CD8-positive, alpha-beta memory T cell (primary cell): ENCODE measurements around the gene PTGDR2. TPM values are rescaled to one million over a fixed set of nuclear protein-coding genes. Genes with fewer than 3 reads are reported as not detected.

Source experiments
- CTCF ChIA-PET: fragments of 350-600 bp; sonication (Branson Sonifier 250); formaldehyde crosslinking; loops from one replicate; lab custom pipeline; 2021; ENCODE audit warnings: antibody characterized with exemption; lab: Charles Lee
- POLR2A ChIA-PET: fragments of 350-600 bp; sonication (Branson Sonifier 250); formaldehyde crosslinking; loops from one replicate; lab custom pipeline; 2021; ENCODE audit warnings: antibody characterized with exemption; lab: Charles Lee
- DNase-seq, 5 donors: peaks; one replicate each; pipeline versions ENCODE4 v3.0.0 to v3.0.0-alpha.2; 2020 to 2022; ENCODE audit warnings: mixed read lengths in 1 of 5
- H3K27ac ChIP-seq: one replicate; pipeline ENCODE4 v1.7.0; 2013; ENCODE audit warnings: low read depth, mild to moderate bottlenecking, low read length, moderate library complexity
- H3K27me3 ChIP-seq: 2 replicates; pipeline ENCODE4 v1.7.0; 2013; ENCODE audit warnings: low read length, mild to moderate bottlenecking; ENCODE audit not compliant: insufficient read depth, poor library complexity, severe bottlenecking
- H3K36me3 ChIP-seq: 2 replicates; pipeline ENCODE4 v1.7.0; 2013; ENCODE audit warnings: mild to moderate bottlenecking, low read length, moderate library complexity; ENCODE audit not compliant: insufficient read depth
- H3K4me1 ChIP-seq: 2 replicates; pipeline ENCODE4 v1.7.0; 2013; ENCODE audit warnings: mild to moderate bottlenecking, low read length, moderate library complexity; ENCODE audit not compliant: insufficient read depth
- H3K4me3 ChIP-seq: 2 replicates; pipeline ENCODE4 v1.7.0; 2013; ENCODE audit warnings: mild to moderate bottlenecking, low read length
- H3K9me3 ChIP-seq: 2 replicates; pipeline ENCODE4 v1.7.0; 2013; ENCODE audit warnings: mild to moderate bottlenecking, low read length
- H3K27ac Mint-ChIP-seq, 8 donors: one replicate each; pipeline ENCODE4 v1.8.0; 2020 to 2021; ENCODE audit warnings: mixed read lengths in 8 of 8, mild to moderate bottlenecking in 6 of 8, inconsistent platforms in 3 of 8, moderate library complexity in 3 of 8
- H3K27me3 Mint-ChIP-seq, 2 donors: one replicate each; pipeline ENCODE4 v1.8.0; 2020 to 2021; ENCODE audit warnings: mixed read lengths in 2 of 2, mild to moderate bottlenecking in 1 of 2, moderate library complexity in 1 of 2
- H3K36me3 Mint-ChIP-seq, 3 donors: one replicate each; pipeline ENCODE4 v1.8.0; 2020 to 2021; ENCODE audit warnings: mixed read lengths in 3 of 3, inconsistent platforms in 1 of 3, mild to moderate bottlenecking in 1 of 3
- H3K4me1 Mint-ChIP-seq, 3 donors: one replicate each; pipeline ENCODE4 v1.8.0; 2020 to 2021; ENCODE audit warnings: mixed read lengths in 3 of 3, inconsistent platforms in 1 of 3, mild to moderate bottlenecking in 1 of 3
- H3K4me3 Mint-ChIP-seq, 7 donors: one replicate each; pipeline ENCODE4 v1.8.0; 2020 to 2021; ENCODE audit warnings: mixed read lengths in 7 of 7, mild to moderate bottlenecking in 6 of 7, moderate library complexity in 4 of 7, inconsistent platforms in 2 of 7
- H3K9me3 Mint-ChIP-seq, 5 donors: one replicate each; pipeline ENCODE4 v1.8.0; 2020 to 2022; ENCODE audit warnings: mixed read lengths in 5 of 5, mild to moderate bottlenecking in 3 of 5, moderate library complexity in 2 of 5, inconsistent platforms in 1 of 5
- polyA plus RNA-seq: library from polyadenylated mRNA; unstranded; fragments of 300-500 nt; fragmentation: Illumina TruSeq; gene quantifications from one replicate; pipeline ENCODE4 v1.2.3, GENCODE V29; 2021
- total RNA-seq, 2 experiments: library from RNA; stranded (reverse); gene quantifications; one replicate each; pipeline ENCODE4 v1.2.3, GENCODE V29; 2021

The PTGDR2 gene
- total and polyA plus RNA-seq, 3 experiments from 2014 or later: 0.28 to 2.2 (median 0.42) TPM

DNA sequence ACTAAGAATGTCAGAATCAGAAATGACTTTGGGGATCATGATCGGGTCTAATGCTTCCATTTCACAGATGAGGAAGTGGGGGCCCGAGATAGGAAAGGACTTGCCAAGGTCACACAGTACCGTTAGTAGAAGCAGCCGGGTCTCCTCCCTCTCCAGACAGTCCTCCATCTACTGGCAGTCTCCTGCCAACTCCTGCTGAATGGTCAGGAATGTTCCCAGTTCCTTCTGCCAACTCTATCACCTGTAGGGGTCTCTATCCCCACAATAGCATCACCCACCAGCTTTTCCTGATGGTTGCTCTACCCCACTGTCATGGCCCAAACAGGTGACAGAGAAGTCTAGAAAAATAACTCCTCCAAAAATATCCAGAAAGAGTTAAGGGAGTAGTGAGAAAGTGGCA is 37.7 kb downstream of the PTGDR2 start:
- Mint-ChIP-seq H3K27ac (no peak overlapping the region), H3K27me3 (peaks cover 7 to 19% of the 10 kb centered on the region in 2 donors), H3K9me3 (peaks cover 9 to 17% (median 17%) of the 10 kb centered on the region in 5 donors), H3K4me3 (no peak overlapping the region), H3K4me1 (no peaks in the 10 kb centered on the region), H3K36me3 (peaks cover 0 to 13% (median 0%) of the 10 kb centered on the region in 3 donors)
- Histone ChIP-seq H3K4me1 (no peaks in the 10 kb centered on the region), H3K27me3 (no peaks in the 10 kb centered on the region), H3K36me3 (no peaks in the 10 kb centered on the region), H3K9me3 (no peaks in the 10 kb centered on the region), H3K27ac (no peak overlapping the region), H3K4me3 (no peak overlapping the region)
- ChIA-PET POLR2A (no interaction called here), CTCF (no interaction called here)
- no peak for DNase-seq

DNA sequence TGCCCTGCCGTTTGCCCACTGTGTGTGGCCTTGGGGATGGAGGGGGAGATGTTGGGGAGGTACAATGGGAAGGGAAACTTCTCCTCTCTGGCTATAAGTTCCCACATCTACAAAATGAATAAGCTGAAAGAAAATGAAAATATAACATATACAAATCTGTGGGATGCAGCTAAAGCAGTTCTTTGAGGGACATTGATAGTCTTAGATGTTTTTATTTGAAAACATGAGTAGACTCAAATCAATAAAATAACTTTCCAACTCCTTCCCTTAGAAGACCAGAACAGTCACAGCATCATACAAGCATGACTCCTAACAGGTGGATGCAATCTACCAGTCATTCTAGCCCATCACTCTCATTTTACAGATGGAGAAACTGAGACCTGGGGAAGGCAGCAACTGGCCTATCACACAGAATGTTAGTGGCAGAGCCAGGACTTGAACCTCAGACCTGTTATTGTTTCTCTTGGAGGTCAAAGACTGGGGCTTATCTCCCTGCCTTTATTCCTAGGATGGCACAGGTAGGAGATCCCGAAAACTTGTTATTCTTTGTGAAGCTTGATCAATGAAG is 39.1 kb downstream of the PTGDR2 start:
- Histone ChIP-seq H3K27ac (no peak overlapping the region), H3K4me1 (no peaks in the 10 kb centered on the region), H3K36me3 (no peaks in the 10 kb centered on the region), H3K27me3 (no peaks in the 10 kb centered on the region), H3K4me3 (no peak overlapping the region), H3K9me3 (no peaks in the 10 kb centered on the region)
- no peak overlapping the region for H3K27ac Mint-ChIP-seq
- peaks cover 12 to 30% of the 10 kb centered on the region in 2 donors for H3K27me3 Mint-ChIP-seq
- DNase-seq: no peak
- H3K36me3 Mint-ChIP-seq: peaks cover 0 to 13% (median 0%) of the 10 kb centered on the region in 3 donors
- ChIA-PET CTCF (no interaction called here), POLR2A (no interaction called here)
- no peak overlapping the region for H3K4me3 Mint-ChIP-seq
- H3K9me3 Mint-ChIP-seq: peaks cover 9 to 19% (median 17%) of the 10 kb centered on the region in 5 donors
- no peaks in the 10 kb centered on the region for H3K4me1 Mint-ChIP-seq

DNA sequence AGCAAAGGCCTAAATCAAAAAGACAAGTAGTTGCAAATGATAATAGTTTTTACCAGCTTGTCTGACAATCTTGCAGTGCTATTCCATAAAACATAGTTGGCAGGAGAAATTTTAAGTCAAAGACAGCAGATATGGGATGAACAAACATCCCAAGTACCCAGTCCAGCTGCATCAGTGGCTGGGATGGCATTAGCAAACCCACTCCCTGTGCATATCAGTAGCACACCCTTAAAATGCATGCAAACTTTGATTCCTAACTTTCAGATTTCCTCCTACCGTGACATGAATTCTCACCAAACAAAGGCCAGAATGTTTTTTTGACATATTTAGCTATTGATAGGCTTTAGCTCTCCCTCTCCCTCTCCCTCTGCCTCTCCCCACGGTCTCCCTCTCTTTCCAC is 41.6 kb downstream of the PTGDR2 start:
- Histone ChIP-seq H3K4me3 (no peak overlapping the region), H3K9me3 (no peaks in the 10 kb centered on the region), H3K27ac (no peak overlapping the region), H3K27me3 (no peaks in the 10 kb centered on the region), H3K36me3 (no peaks in the 10 kb centered on the region), H3K4me1 (no peaks in the 10 kb centered on the region)
- ChIA-PET POLR2A (no interaction called here), CTCF (interaction anchor here (1.4 kb wide), 1 partner anchor 373 kb away, joined by 4 read pairs; no protein-coding TSS in a partner anchor)
- H3K4me1 Mint-ChIP-seq: no peaks in the 10 kb centered on the region
- no peak overlapping the region for H3K27ac Mint-ChIP-seq
- H3K4me3 Mint-ChIP-seq: no peak overlapping the region
- H3K27me3 Mint-ChIP-seq: peaks cover 14 to 43% of the 10 kb centered on the region in 2 donors
- peaks cover 0 to 16% (median 0%) of the 10 kb centered on the region in 3 donors for H3K36me3 Mint-ChIP-seq
- peaks cover 9 to 19% (median 17%) of the 10 kb centered on the region in 5 donors for H3K9me3 Mint-ChIP-seq
- no peak for DNase-seq

DNA sequence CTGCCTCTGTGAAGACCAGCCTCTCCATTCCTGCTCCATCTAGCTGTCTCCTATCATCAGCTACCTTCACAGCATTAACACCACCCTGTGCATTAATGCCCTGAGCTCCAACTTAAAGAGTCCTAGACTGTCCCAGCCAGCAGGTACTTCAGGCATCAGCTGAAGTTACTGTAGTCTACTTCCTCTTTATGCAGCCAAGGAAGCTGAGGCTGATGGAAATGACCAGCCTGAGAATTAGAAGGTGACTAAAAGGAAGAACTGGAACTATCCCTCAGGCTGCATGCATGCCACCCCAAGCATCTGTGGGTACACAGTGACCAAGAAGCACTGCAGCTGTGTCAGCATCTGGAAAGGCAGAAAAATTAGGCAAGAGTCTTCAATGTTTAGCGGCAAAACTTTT is 42.4 kb downstream of the PTGDR2 start:
- CTCF ChIA-PET: interaction anchor here (1.4 kb wide), 1 partner anchor 374 kb away, joined by 4 read pairs; no protein-coding TSS in a partner anchor
- Histone ChIP-seq H3K4me1 (no peaks in the 10 kb centered on the region), H3K36me3 (no peaks in the 10 kb centered on the region), H3K27me3 (no peaks in the 10 kb centered on the region), H3K9me3 (no peaks in the 10 kb centered on the region), H3K4me3 (no peak overlapping the region), H3K27ac (no peak overlapping the region)
- Mint-ChIP-seq H3K36me3 (peaks cover 0 to 16% (median 0%) of the 10 kb centered on the region in 3 donors), H3K9me3 (peaks cover 9 to 19% (median 17%) of the 10 kb centered on the region in 5 donors), H3K4me3 (no peak overlapping the region), H3K4me1 (no peaks in the 10 kb centered on the region), H3K27ac (no peak overlapping the region), H3K27me3 (peaks cover 14 to 43% of the 10 kb centered on the region in 2 donors)
- DNase-seq: no peak
- POLR2A ChIA-PET: no interaction called here

DNA sequence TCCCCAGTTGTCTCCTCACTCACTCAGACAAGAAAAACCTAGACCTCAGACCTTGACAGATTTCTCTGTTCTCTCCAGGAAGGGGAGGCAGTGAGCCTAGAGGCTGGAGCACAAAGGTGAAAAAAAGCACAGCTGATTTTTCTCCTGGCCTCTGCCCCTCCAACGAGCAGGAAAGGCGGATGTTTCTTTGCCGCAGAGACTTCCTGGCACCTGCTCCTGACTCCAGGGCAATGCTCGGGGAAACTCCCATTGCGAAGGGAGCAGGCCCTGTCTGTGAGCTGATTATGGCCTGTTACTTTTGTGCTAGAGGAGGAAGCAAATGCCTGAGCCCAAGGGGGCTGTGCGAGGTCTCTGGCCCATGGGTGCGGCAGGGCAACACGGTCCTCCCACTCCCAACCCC is 45.2 kb downstream of the PTGDR2 start:
- H3K4me3 ChIP-seq: no peak overlapping the region
- H3K27me3 ChIP-seq: no peaks in the 10 kb centered on the region
- ChIA-PET CTCF (no interaction called here), POLR2A (no interaction called here)
- Mint-ChIP-seq H3K4me3 (no peak overlapping the region), H3K27ac (no peak overlapping the region), H3K9me3 (peaks cover 0 to 8% (median 4%) of the 10 kb centered on the region in 5 donors), H3K36me3 (peaks cover 0 to 7% (median 0%) of the 10 kb centered on the region in 3 donors), H3K4me1 (no peaks in the 10 kb centered on the region), H3K27me3 (peaks cover 10 to 43% of the 10 kb centered on the region in 2 donors)
- no peaks in the 10 kb centered on the region for H3K9me3 ChIP-seq
- DNase-seq: no peak
- no peak overlapping the region for H3K27ac ChIP-seq
- no peaks in the 10 kb centered on the region for H3K36me3 ChIP-seq
- H3K4me1 ChIP-seq: no peaks in the 10 kb centered on the region

DNA sequence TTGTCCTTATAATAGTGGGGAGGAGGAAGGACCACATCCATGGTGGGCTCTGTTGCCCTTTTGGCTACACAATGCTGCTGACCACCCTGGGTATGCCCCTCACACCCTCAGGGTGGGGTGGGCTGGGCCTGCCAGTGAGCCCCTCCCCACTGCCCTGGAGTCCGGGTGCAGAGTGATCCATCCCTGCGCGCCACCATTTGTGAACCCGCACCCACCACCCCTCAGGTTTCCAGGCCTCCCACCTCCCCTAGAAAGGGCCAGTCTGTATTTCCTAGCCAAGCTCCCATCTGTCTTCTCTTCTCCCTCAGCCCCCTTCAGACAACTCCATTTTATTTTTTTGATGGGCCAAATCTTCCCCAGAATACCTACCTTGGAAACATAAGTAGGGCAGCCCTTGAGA is 45.6 kb downstream of the PTGDR2 start:
- no peak overlapping the region for H3K4me3 ChIP-seq
- POLR2A ChIA-PET: no interaction called here
- CTCF ChIA-PET: no interaction called here
- no peaks in the 10 kb centered on the region for H3K4me1 ChIP-seq
- H3K9me3 Mint-ChIP-seq: peaks cover 0 to 8% (median 4%) of the 10 kb centered on the region in 5 donors
- H3K4me1 Mint-ChIP-seq: no peaks in the 10 kb centered on the region
- H3K27me3 Mint-ChIP-seq: peaks cover 10 to 46% of the 10 kb centered on the region in 2 donors
- H3K27ac Mint-ChIP-seq: no peak overlapping the region
- no peaks in the 10 kb centered on the region for H3K9me3 ChIP-seq
- H3K27ac ChIP-seq: no peak overlapping the region
- H3K27me3 ChIP-seq: no peaks in the 10 kb centered on the region
- no peak overlapping the region for H3K4me3 Mint-ChIP-seq
- H3K36me3 Mint-ChIP-seq: peaks cover 0 to 7% (median 0%) of the 10 kb centered on the region in 3 donors
- H3K36me3 ChIP-seq: no peaks in the 10 kb centered on the region
- no peak for DNase-seq

DNA sequence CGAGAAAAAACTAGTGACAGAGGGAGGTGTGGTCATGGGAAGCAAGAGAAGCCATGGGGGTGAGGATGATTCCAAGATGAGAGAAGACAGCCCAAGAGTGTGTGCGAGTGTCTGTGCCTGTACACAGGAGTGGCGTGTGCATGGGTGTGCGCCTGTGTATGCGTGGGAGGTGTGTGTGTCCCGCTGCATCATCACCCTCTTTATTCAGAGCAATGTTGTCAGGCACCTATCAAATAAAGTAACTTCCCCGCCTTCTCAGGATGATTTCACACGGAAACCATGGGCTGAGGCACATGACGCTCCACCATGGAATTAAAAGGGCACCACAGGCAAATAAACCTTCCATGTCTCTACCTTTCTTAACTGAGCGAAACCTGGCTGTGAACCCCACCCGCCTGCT is 46.1 kb downstream of the PTGDR2 start:
- H3K36me3 Mint-ChIP-seq: peaks cover 0 to 7% (median 0%) of the 10 kb centered on the region in 3 donors
- DNase-seq: no peak
- Histone ChIP-seq H3K27ac (no peak overlapping the region), H3K27me3 (no peaks in the 10 kb centered on the region), H3K36me3 (no peaks in the 10 kb centered on the region), H3K4me3 (no peak overlapping the region), H3K9me3 (no peaks in the 10 kb centered on the region), H3K4me1 (no peaks in the 10 kb centered on the region)
- no peak overlapping the region for H3K4me3 Mint-ChIP-seq
- no peaks in the 10 kb centered on the region for H3K4me1 Mint-ChIP-seq
- no peak overlapping the region for H3K27ac Mint-ChIP-seq
- peaks cover 0 to 8% (median 4%) of the 10 kb centered on the region in 5 donors for H3K9me3 Mint-ChIP-seq
- ChIA-PET POLR2A (no interaction called here), CTCF (no interaction called here)
- H3K27me3 Mint-ChIP-seq: peaks cover 10 to 46% of the 10 kb centered on the region in 2 donors

DNA sequence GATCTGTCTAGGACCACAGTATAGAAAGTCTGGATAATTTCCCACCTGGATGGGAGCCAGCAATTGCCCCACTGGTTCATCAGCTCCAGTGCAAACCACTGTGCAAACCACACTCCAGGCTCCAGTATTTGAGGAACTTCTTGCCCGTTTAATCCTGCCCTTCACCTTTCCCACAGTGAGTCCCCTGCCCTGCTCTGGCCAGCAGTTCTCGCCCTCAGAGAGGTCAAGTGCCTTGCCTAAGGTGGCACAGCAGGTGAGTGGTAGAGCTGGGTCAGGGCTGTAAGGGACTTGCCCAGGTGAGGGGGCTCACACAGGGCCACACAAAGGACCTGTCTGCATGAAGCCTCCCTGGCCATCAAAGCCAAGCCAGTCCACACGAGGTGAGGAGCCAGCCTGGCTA is 46.5 kb downstream of the PTGDR2 start:
- CTCF ChIA-PET: no interaction called here
- peaks cover 10 to 46% of the 10 kb centered on the region in 2 donors for H3K27me3 Mint-ChIP-seq
- DNase-seq: no peak

More for the DNA sequence above, 46.5 kb downstream of the PTGDR2 start:
- no peak overlapping the region for H3K4me3 ChIP-seq
- H3K4me1 ChIP-seq: no peaks in the 10 kb centered on the region
- POLR2A ChIA-PET: no interaction called here
- peaks cover 0 to 7% (median 0%) of the 10 kb centered on the region in 3 donors for H3K36me3 Mint-ChIP-seq
- H3K27ac Mint-ChIP-seq: no peak overlapping the region
- no peaks in the 10 kb centered on the region for H3K36me3 ChIP-seq
- no peaks in the 10 kb centered on the region for H3K27me3 ChIP-seq
- no peaks in the 10 kb centered on the region for H3K9me3 ChIP-seq
- no peaks in the 10 kb centered on the region for H3K4me1 Mint-ChIP-seq
- H3K27ac ChIP-seq: no peak overlapping the region
- peaks cover 0 to 7% (median 4%) of the 10 kb centered on the region in 5 donors for H3K9me3 Mint-ChIP-seq
- no peak overlapping the region for H3K4me3 Mint-ChIP-seq
